Body of pancreas (tissue), 4 donors: Measurements from ENCODE around the gene CCDC134. TPM values are rescaled to one million over a fixed set of nuclear protein-coding genes. Genes with fewer than 3 reads are reported as not detected.

Experiments used
- ATAC-seq: fragments of 150-250 bp; one replicate; pipeline ENCODE4 v1.9.1; 2016
- DNase-seq, 4 donors: peaks; one replicate each; pipeline ENCODE4 v3.0.0-alpha.2; 2019
- H3K27ac ChIP-seq, 4 donors: fragments of 200-600 bp; sonication (generic); 1 replicate in 3 of 4; 2 replicates in 1 of 4; pipeline versions ENCODE4 v1.5.1 to v1.6.1; 2016 to 2019; ENCODE audit warnings: mild to moderate bottlenecking in 1 of 4, mixed read lengths in 1 of 4, moderate library complexity in 1 of 4
- H3K27me3 ChIP-seq, 2 donors: fragments of 200-600 bp; sonication (generic); one replicate each; pipeline ENCODE4 v1.6.0; 2016; ENCODE audit warnings: mild to moderate bottlenecking in 1 of 2
- H3K36me3 ChIP-seq, 2 donors: fragments of 200-600 bp; sonication (generic); replicated peaks in 1 of 2; 2 replicates each; pipeline ENCODE4 v1.5.1; 2016; ENCODE audit warnings: low read depth in 2 of 2; ENCODE audit not compliant: insufficient read depth in 1 of 2
- H3K4me1 ChIP-seq: fragments of 200-600 bp; sonication (generic); one replicate; pipeline ENCODE4 v1.6.0; 2016
- H3K4me3 ChIP-seq, 2 donors: fragments of 200-600 bp; sonication (generic); 1 replicate in 1 of 2; 2 replicates in 1 of 2; pipeline ENCODE4 v1.5.1; 2016 to 2019
- H3K9me3 ChIP-seq, 3 donors: fragments of 200-600 bp; sonication (generic); 1 replicate in 2 of 3; 2 replicates in 1 of 3; pipeline ENCODE4 v1.5.1; 2016
- CTCF ChIP-seq, 7 experiments: fragments of 450-650 bp in 4 of 7; fragments of 200-600 bp in 3 of 7; sonication (generic) in 3 of 7; IDR thresholded peaks; one replicate each; pipeline ENCODE4 v1.5.1; 2016 to 2019; ENCODE audit warnings: antibody characterized with exemption in 7 of 7
- POLR2A ChIP-seq, 3 donors: fragments of 450-650 bp; IDR thresholded peaks; one replicate each; pipeline ENCODE4 v1.6.1; 2016; ENCODE audit warnings: antibody characterized with exemption in 3 of 3, mild to moderate bottlenecking in 2 of 3
- WGBS, 2 donors: methylation state at CpG; one replicate each; pipeline ENCODE4 v1.1.5; 2017; 5-methylcytosine and 5-hydroxymethylcytosine counted together
- intact Hi-C: fragments of 100-400 bp; cut with DNase I; formaldehyde crosslinking; loops from one replicate; pipeline ENCODE4 v1.15.1; 2023
- total RNA-seq, 2 donors: library from RNA; depleted of rRNA; stranded (reverse); fragments of >200 nt; gene quantifications; one replicate each; pipeline ENCODE4 v1.1.0, GENCODE V29; 2016

The CCDC134 gene
- total RNA-seq, 2 donors from 2014 or later, result 3.1 to 13.5 TPM

DNA sequence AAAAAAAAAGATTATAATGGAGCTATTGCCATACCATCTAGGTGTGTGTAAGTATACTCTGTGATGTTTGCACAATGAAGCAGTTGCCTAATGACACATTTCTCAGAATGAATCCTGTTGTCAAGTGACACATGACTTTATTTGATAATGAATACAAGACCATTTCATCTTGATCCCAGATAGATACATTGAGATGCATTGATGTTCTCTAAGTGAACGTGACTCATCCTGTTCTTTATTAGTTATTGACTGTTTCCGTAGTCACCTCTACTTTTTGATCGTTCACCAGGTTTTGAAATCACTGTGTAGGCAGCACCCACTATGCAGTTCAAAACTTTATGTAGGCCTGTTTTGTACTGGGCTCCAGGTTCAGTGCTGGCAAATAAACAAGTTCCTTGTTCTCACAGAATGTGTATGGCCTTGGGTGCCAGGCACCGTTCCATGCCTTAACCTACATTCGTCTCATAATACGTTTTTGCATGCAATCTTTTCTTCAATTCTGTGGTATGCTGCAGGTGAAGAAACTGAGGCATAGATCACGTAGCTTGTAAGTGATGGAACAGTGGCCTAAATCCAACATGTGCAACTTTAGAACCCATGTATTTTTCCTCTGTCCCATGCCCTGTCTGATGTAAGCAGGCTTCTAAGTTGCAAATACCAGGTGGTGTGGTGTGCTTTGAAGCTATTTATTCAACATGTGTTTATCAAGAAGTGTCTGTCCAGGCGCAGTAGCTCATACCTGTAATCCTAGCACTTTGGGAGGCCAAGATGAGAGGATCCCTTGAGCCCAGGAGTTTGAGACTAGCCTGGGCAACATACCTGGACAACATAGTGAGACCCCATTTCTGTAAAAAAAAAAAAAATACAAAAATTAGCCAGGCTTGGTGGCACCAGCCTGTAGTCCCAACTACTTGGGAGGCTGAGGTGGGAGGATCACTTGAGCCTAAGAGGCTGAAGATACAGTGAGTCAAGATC lies 42.8 kb downstream of the CCDC134 start:
- intact Hi-C loops, result no loop called here
- DNase-seq (peak; percentile 33 to 69 (median 56)), ATAC-seq (peak; percentile 65)
- Histone ChIP-seq H3K27ac (peak overlapping the region in 3 of 4 donors; percentile 16 to 61 (median 60)), H3K36me3 (no peaks in the 10 kb centered on the region), H3K4me3 (no peak overlapping the region), H3K9me3 (no peaks in the 10 kb centered on the region), H3K27me3 (no peaks in the 10 kb centered on the region), H3K4me1 (peaks cover 66% of the 10 kb centered on the region)
- 26 to 27% methylated on average over 8 of the region's 8 CpGs for WGBS, 2 donors
- no peak for TF ChIP-seq CTCF (IDR thresholded peaks at IDR 0.05)
- no peak for TF ChIP-seq POLR2A (IDR thresholded peaks at IDR 0.05)

GRCh38 chr22:41844036-41844435 lies 43.6 kb downstream of the CCDC134 start:
- no peaks in the 10 kb centered on the region for H3K36me3 ChIP-seq
- no peaks in the 10 kb centered on the region for H3K9me3 ChIP-seq
- ATAC-seq (no peak), DNase-seq (no peak)
- TF ChIP-seq POLR2A (IDR thresholded peaks at IDR 0.05) (no peak), CTCF (IDR thresholded peaks at IDR 0.05) (no peak)
- intact Hi-C loops, result no loop called here
- H3K4me3 ChIP-seq, result no peak overlapping the region
- H3K27me3 ChIP-seq, result no peaks in the 10 kb centered on the region
- H3K27ac ChIP-seq, result peak overlapping the region in 3 of 4 donors; percentile 16 to 61 (median 48)
- peaks cover 62% of the 10 kb centered on the region for H3K4me1 ChIP-seq
- 47 to 60% methylated on average over 1 of the region's 1 CpG for WGBS, 2 donors

GRCh38 chr22:41844513-41844912 lies 44.0 kb downstream of the CCDC134 start:
- peak; percentile 44 to 74 (median 66) for DNase-seq
- Histone ChIP-seq H3K4me1 (peaks cover 62% of the 10 kb centered on the region), H3K36me3 (no peaks in the 10 kb centered on the region), H3K4me3 (no peak overlapping the region), H3K9me3 (no peaks in the 10 kb centered on the region), H3K27me3 (no peaks in the 10 kb centered on the region), H3K27ac (peak overlapping the region in 3 of 4 donors; percentile 16 to 61 (median 48))
- 7 to 30% methylated on average over 3 of the region's 3 CpGs for WGBS, 2 donors
- ATAC-seq, result peak; percentile 47
- intact Hi-C loops, result no loop called here
- no peak for TF ChIP-seq CTCF (IDR thresholded peaks at IDR 0.05)
- TF ChIP-seq POLR2A (IDR thresholded peaks at IDR 0.05), result no peak

DNA sequence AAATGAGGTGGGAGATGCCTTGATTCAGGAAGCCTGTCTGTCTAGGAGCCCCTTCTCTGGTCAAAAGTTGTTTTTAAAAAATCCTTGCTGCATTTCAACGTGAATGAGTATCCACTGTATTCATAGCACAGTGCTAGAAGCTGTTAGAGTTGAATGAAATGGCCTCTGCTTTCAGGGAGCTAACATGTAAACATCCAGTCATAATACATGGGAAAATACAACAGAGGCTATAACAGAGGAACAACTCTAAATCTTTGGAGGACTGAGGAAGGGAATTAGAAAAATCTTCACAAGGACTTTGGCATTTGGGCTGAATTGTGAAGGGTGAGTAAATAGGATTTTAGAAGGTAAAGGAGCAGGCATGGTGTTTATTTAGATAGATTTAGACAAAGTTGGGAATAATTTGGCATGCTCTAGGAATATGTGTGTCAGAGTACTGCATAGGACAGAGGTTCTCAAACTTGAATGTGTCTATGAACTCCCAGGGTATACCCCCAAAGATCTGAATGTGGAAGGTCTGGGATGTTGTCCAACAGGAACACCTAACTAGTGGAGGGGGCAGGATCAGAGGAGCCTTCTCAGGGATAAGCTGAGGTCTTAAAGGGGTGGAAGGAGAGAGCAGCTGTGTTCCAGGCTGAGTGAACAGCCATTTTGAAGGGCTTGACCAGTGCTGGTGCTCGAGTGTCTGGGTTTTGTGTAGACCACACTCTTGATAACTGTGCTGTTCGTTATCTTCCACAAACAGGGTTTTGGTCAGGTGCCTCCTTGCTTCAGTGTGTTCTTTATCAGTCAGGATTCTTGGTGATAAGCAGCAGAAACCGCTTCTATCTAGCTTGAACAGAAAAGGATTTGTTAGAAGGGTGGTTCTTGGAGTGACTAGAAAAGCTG lies 45.1 kb downstream of the CCDC134 start:
- WGBS, 2 donors, result 28% methylated on average over 4 of the region's 4 CpGs

More for the DNA sequence above, 45.1 kb downstream of the CCDC134 start:
- intact Hi-C loops, result no loop called here
- Histone ChIP-seq H3K4me3 (no peak overlapping the region), H3K27ac (peak overlapping the region in 3 of 4 donors; percentile 16 to 48 (median 37)), H3K36me3 (no peaks in the 10 kb centered on the region), H3K27me3 (no peaks in the 10 kb centered on the region), H3K9me3 (no peaks in the 10 kb centered on the region), H3K4me1 (peaks cover 62% of the 10 kb centered on the region)
- DNase-seq (no peak), ATAC-seq (no peak)
- TF ChIP-seq POLR2A (IDR thresholded peaks at IDR 0.05), result no peak
